ES-I3 (cell line): ENCODE data around the gene TAS1R3.

Source experiments
- H3K36me3 ChIP-seq: 2 replicates; pipeline ENCODE4 v1.6.1; 2013; ENCODE audit warnings: mild to moderate bottlenecking, low read length, control low read depth, moderate library complexity; ENCODE audit not compliant: insufficient read depth
- H3K4me1 ChIP-seq: 2 replicates; pipeline ENCODE4 v1.6.1; 2013; ENCODE audit warnings: mild to moderate bottlenecking, control low read depth, low read length; ENCODE audit not compliant: insufficient read depth
- H3K9ac ChIP-seq: 2 replicates; pipeline ENCODE4 v1.6.1; 2013; ENCODE audit warnings: low read depth, mild to moderate bottlenecking, low read length, moderate library complexity
- H3K9me3 ChIP-seq: 2 replicates; pipeline ENCODE4 v1.6.1; 2013; ENCODE audit warnings: mild to moderate bottlenecking, low read length, moderate library complexity; ENCODE audit not compliant: control insufficient read depth, insufficient read depth

Gene TAS1R3

GRCh38 chr1:1331068-1331965, at the start of gene TAS1R3:
TSS of gene TAS1R3 (plus strand) at chr1:1331280. CDS start at chr1:1331346, 66 bp downstream.
- no peaks in the 10 kb centered on the region for H3K9me3 ChIP-seq
- no peak within 1 kb of the TSS for H3K9ac ChIP-seq

GRCh38 chr1:1281533-1282321, 49.4 kb upstream of the TAS1R3 start:
- H3K36me3 ChIP-seq = no peaks in the 10 kb centered on the region
- H3K4me1 ChIP-seq = no peaks in the 10 kb centered on the region
- no peaks in the 10 kb centered on the region for H3K9me3 ChIP-seq
- no peak overlapping the region for H3K9ac ChIP-seq

More at GRCh38 chr1:1331068-1331965, at the start of gene TAS1R3:
- Histone ChIP-seq H3K36me3 (no peaks in the 10 kb centered on the region), H3K4me1 (no peaks in the 10 kb centered on the region)

GRCh38 chr1:1282998-1283397, 48.1 kb upstream of the TAS1R3 start:
- H3K9ac ChIP-seq = no peak overlapping the region
- no peaks in the 10 kb centered on the region for H3K4me1 ChIP-seq
- no peaks in the 10 kb centered on the region for H3K36me3 ChIP-seq

GRCh38 chr1:1283821-1284220, 47.3 kb upstream of the TAS1R3 start:
- Histone ChIP-seq H3K4me1 (no peaks in the 10 kb centered on the region), H3K9ac (no peak overlapping the region)

More at GRCh38 chr1:1282998-1283397, 48.1 kb upstream of the TAS1R3 start:
- no peaks in the 10 kb centered on the region for H3K9me3 ChIP-seq

GRCh38 chr1:1284221-1285101, 46.6 kb upstream of the TAS1R3 start:
- Histone ChIP-seq H3K9me3 (no peaks in the 10 kb centered on the region), H3K4me1 (no peaks in the 10 kb centered on the region), H3K36me3 (no peaks in the 10 kb centered on the region), H3K9ac (no peak overlapping the region)

More at GRCh38 chr1:1283821-1284220, 47.3 kb upstream of the TAS1R3 start:
- Histone ChIP-seq H3K36me3 (no peaks in the 10 kb centered on the region), H3K9me3 (no peaks in the 10 kb centered on the region)

- Histone ChIP-seq H3K4me1 (no peaks in the 10 kb centered on the region), H3K36me3 (no peaks in the 10 kb centered on the region), H3K9ac (no peak overlapping the region), H3K9me3 (no peaks in the 10 kb centered on the region)
Measured at GRCh38 chr1:1285102-1285571, 45.9 kb upstream of the TAS1R3 start.

- Histone ChIP-seq H3K4me1 (no peaks in the 10 kb centered on the region), H3K36me3 (no peaks in the 10 kb centered on the region), H3K9ac (no peak overlapping the region), H3K9me3 (no peaks in the 10 kb centered on the region)
Measured at GRCh38 chr1:1285611-1286311, 45.3 kb upstream of the TAS1R3 start.

GRCh38 chr1:1286313-1287261, 44.5 kb upstream of the TAS1R3 start:
- H3K9ac ChIP-seq = no peak overlapping the region
- no peaks in the 10 kb centered on the region for H3K4me1 ChIP-seq
- no peaks in the 10 kb centered on the region for H3K36me3 ChIP-seq
- no peaks in the 10 kb centered on the region for H3K9me3 ChIP-seq

- Histone ChIP-seq H3K9ac (no peak overlapping the region), H3K9me3 (no peaks in the 10 kb centered on the region), H3K4me1 (peaks cover 3% of the 10 kb centered on the region; the same call in 1 of the 2 replicates), H3K36me3 (no peaks in the 10 kb centered on the region)
Measured at GRCh38 chr1:1287288-1288110, 43.6 kb upstream of the TAS1R3 start.

- no peak overlapping the region for H3K9ac ChIP-seq
- H3K4me1 ChIP-seq = peaks cover 3% of the 10 kb centered on the region; the same call in 1 of the 2 replicates
- no peaks in the 10 kb centered on the region for H3K36me3 ChIP-seq
- no peaks in the 10 kb centered on the region for H3K9me3 ChIP-seq
Measured at GRCh38 chr1:1290238-1290731, 40.8 kb upstream of the TAS1R3 start.

- no peak overlapping the region for H3K9ac ChIP-seq
Measured at GRCh38 chr1:1291023-1291528, 40.0 kb upstream of the TAS1R3 start.

More at GRCh38 chr1:1291023-1291528, 40.0 kb upstream of the TAS1R3 start:
- Histone ChIP-seq H3K36me3 (no peaks in the 10 kb centered on the region), H3K9me3 (no peaks in the 10 kb centered on the region), H3K4me1 (peaks cover 3% of the 10 kb centered on the region; the same call in 1 of the 2 replicates)
